ENCODE data around the gene GNMT. TPM values are rescaled to one million over a fixed set of nuclear protein-coding genes. Genes with fewer than 3 reads are reported as not detected.

Gene GNMT
- polyA plus RNA-seq, 3 donors = 0.17 to 7.8 (median 0.31) TPM

- peaks cover 92% of the 10 kb centered on the region for H3K79me2 ChIP-seq (ENCODE audit: insufficient read depth, low read length)
- peaks cover 68 to 72% of the 10 kb centered on the region in 2 donors for H3K36me3 ChIP-seq (replicated peaks in 1 of 2; ENCODE audit: control insufficient read depth in 1 of 2, insufficient read depth in 2 of 2, low read length in 2 of 2)
- DNase-seq = peak in 1 of 3 donors; percentile 20
- peak overlapping the region in 5 of 7 donors; percentile 56 to 79 (median 70) for H3K27ac Mint-ChIP-seq
- H3K9me3 Mint-ChIP-seq = no peaks in the 10 kb centered on the region
- no peak overlapping the region for H3K4me3 Mint-ChIP-seq
- TF ChIP-seq CTCF (IDR thresholded peaks at IDR 0.05) = no peak
- H3K4me3 ChIP-seq (replicated peaks in 1 of 3; ENCODE audit: low read depth in 2 of 3, low read length in 3 of 3) = no peak overlapping the region
- peaks cover 51 to 53% of the 10 kb centered on the region in 2 donors for H3K4me1 ChIP-seq (ENCODE audit: control insufficient read depth in 1 of 2, insufficient read depth in 2 of 2, low read length in 2 of 2)
- peaks cover 52% of the 10 kb centered on the region for H3K4me1 Mint-ChIP-seq
- H3K27me3 Mint-ChIP-seq (ENCODE audit: low read depth in 3 of 3) = peaks cover 0 to 1% (median 0%) of the 10 kb centered on the region in 3 donors
- no peak overlapping the region for H2AFZ ChIP-seq (ENCODE audit: insufficient read depth, low read depth, low read length, poor library complexity, severe bottlenecking)
- H3K36me3 Mint-ChIP-seq = peaks cover 73 to 86% of the 10 kb centered on the region in 2 donors
- H3K27ac ChIP-seq (ENCODE audit: low read depth in 1 of 2, low read length in 2 of 2) = peak overlapping the region in 1 of 2 donors; percentile 53
- H3K4me2 ChIP-seq (replicated peaks; ENCODE audit: extremely low read depth, low read length, poor library complexity, severe bottlenecking) = no peak overlapping the region
- H3K9ac ChIP-seq (ENCODE audit: insufficient read depth, low read length, poor library complexity, severe bottlenecking) = no peak overlapping the region
- H3K9me3 ChIP-seq (replicated peaks in 1 of 2; ENCODE audit: control insufficient read depth in 1 of 2, insufficient read depth in 1 of 2, low read length in 2 of 2) = no peaks in the 10 kb centered on the region
- H4K20me1 ChIP-seq (ENCODE audit: insufficient read depth, low read length) = peaks cover 98% of the 10 kb centered on the region
- intact Hi-C loops (cut with micrococcal nuclease) = loop anchor here (5.0 kb wide), 2 partner anchors 33 to 42 kb away; partner anchors contain the start of gene PEX6 (in 1 of the 2)
- no peaks in the 10 kb centered on the region for H3K27me3 ChIP-seq (ENCODE audit: control insufficient read depth in 2 of 2, insufficient read depth in 2 of 2, low read length in 2 of 2)
- WGBS (ENCODE audit: insufficient coverage) = 19% methylated on average over 5 of the region's 7 CpGs
Observed at GRCh38 chr6:42935322-42935721, 25.2 kb upstream of the GNMT start.

DNA sequence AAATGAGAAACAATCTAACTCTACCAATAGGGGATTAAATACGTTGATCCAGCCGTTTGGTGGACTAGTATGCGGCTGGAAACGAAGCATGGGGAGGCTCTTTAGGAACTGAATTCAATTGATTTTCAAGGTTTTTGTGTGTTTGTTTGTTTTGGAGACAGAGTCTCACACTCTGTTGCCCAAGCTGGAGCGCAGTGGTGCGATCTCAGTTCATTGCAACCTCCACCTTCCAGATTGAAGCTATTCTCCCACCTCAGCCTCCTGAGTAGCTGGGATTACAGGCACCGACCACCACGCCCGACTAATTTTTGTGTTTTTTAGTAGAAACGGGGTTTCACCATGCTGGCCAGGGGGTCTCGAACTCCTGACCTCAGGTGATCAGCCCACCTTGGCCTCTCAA, 24.2 kb upstream of the GNMT start:
- H3K27me3 ChIP-seq (ENCODE audit: control insufficient read depth in 2 of 2, insufficient read depth in 2 of 2, low read length in 2 of 2) = no peaks in the 10 kb centered on the region
- peaks cover 40 to 42% of the 10 kb centered on the region in 2 donors for H3K4me1 ChIP-seq (ENCODE audit: control insufficient read depth in 1 of 2, insufficient read depth in 2 of 2, low read length in 2 of 2)
- Mint-ChIP-seq H3K9me3 (no peaks in the 10 kb centered on the region), H3K4me3 (no peak overlapping the region), H3K27ac (peak overlapping the region in 2 of 7 donors; percentile 56 to 79), H3K4me1 (peaks cover 41% of the 10 kb centered on the region), H3K36me3 (peaks cover 82 to 91% of the 10 kb centered on the region in 2 donors), H3K27me3 (ENCODE audit: low read depth in 3 of 3) (peaks cover 0 to 1% (median 0%) of the 10 kb centered on the region in 3 donors)
- no peak overlapping the region for H2AFZ ChIP-seq (ENCODE audit: insufficient read depth, low read depth, low read length, poor library complexity, severe bottlenecking)
- no peak for TF ChIP-seq CTCF (IDR thresholded peaks at IDR 0.05)
- H3K36me3 ChIP-seq (replicated peaks in 1 of 2; ENCODE audit: control insufficient read depth in 1 of 2, insufficient read depth in 2 of 2, low read length in 2 of 2) = peaks cover 76 to 82% of the 10 kb centered on the region in 2 donors
- no peak overlapping the region for H3K4me2 ChIP-seq (replicated peaks; ENCODE audit: extremely low read depth, low read length, poor library complexity, severe bottlenecking)
- peak overlapping the region in 1 of 2 donors; percentile 53 for H3K27ac ChIP-seq (ENCODE audit: low read depth in 1 of 2, low read length in 2 of 2)
- intact Hi-C loops (cut with micrococcal nuclease) = loop anchor here (5.0 kb wide), 2 partner anchors 34 to 41 kb away; partner anchors contain the start of gene PEX6 (in 1 of the 2)
- peaks cover 81% of the 10 kb centered on the region for H3K79me2 ChIP-seq (ENCODE audit: insufficient read depth, low read length)
- no peak for DNase-seq
- H3K9me3 ChIP-seq (replicated peaks in 1 of 2; ENCODE audit: control insufficient read depth in 1 of 2, insufficient read depth in 1 of 2, low read length in 2 of 2) = no peaks in the 10 kb centered on the region
- peaks cover 98% of the 10 kb centered on the region for H4K20me1 ChIP-seq (ENCODE audit: insufficient read depth, low read length)
- no peak overlapping the region for H3K9ac ChIP-seq (ENCODE audit: insufficient read depth, low read length, poor library complexity, severe bottlenecking)
- 96% methylated on average over 4 of the region's 11 CpGs for WGBS (ENCODE audit: insufficient coverage)
- no peak overlapping the region for H3K4me3 ChIP-seq (replicated peaks in 1 of 3; ENCODE audit: low read depth in 2 of 3, low read length in 3 of 3)
